HG03342 (cell line): Measurements from ENCODE around the gene GABBR2.

Source experiments
- ATAC-seq: cut with Tn5 transposase; IDR thresholded peaks from one replicate; pipeline ENCODE4 v1.9.1; 2021; ENCODE audit warnings: mild to moderate bottlenecking, moderate library complexity; ENCODE audit not compliant: unreplicated experiment

Gene GABBR2

DNA sequence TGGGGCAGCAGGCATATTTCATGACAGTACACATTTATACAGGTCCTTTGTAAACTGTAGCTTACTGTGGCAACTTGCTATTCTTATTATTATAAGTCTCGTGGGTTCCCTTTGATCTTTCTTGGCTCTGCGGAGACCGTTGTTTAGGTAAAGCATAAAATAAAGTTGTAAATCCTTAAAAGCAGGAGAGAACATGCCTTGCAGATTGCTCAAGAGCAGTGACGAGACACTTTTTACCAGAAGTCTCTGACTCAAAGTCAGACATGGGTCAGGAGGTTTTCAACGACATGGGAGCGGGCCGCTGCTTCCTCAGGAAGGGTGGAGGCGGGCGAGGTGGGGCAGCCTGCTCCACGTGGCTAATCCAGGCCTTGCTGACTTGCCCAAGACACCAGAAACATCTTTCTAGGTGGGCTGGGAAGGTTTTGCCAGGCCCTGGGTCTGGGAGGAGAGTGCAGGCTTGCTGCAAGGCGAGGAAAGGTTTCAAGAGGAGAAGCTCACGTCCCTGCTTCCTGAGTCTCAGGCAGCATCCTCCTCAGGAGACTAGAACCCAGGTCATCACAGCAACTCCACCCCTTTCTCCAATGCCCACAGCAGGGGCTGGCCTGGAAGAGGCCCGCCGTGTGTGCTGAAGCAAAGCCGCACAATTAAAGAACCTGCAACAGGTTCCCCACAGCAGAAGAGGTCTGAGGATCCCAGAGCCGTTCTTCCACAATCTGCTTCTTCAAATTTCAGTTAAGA is 459.8 kb downstream of the GABBR2 start:
- no peak for ATAC-seq

GRCh38 chr9:98247831-98248657 is 460.7 kb downstream of the GABBR2 start:
- no peak for ATAC-seq

DNA sequence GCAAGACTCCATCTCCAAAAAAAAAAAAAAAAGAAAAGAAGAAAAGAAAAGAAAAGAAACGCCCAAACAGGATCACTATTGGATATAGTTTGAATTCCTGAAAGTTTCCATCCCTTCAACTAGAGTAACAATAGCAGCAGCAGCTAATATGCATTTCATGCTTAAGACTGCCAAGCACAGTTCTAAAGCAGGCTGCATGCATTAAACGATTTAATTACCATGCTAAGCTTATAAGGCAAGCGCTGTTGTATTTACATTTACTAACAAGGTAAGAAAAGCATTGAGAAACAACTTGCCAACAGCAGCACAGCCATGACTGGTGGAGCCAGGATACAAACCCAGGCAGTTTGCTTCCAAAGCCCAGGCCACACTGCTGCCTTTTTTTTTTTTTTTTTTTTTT is 466.3 kb downstream of the GABBR2 start:
- no peak for ATAC-seq

GRCh38 chr9:98241357-98242300 is 467.1 kb downstream of the GABBR2 start:
- ATAC-seq = no peak

DNA sequence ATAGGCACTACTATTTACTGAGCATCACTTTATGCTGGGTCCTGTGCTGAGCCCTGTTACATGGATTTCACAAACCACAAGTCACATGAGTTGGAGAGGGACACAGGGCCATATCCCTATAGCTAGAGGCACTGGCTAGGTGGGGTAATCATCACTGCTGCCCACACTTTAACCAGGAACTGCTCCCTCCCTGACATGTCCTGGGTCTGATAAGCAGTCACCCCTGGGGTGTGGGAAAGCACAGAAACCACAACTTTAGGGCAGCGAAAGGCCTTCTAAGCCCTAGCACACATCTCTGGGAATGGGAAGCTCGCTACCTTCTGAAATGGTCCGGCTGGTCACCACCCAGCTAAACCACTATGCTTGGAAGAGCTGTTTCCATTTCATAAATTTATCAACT is 468.3 kb downstream of the GABBR2 start:
- ATAC-seq = no peak
